Activated T-cell treated with anti-CD3 and anti-CD28 coated beads, Interleukin-2, amount 50 U/mL, for 72 hours (primary cell): ENCODE results near the gene TMEM145. TPM values are rescaled to one million over a fixed set of nuclear protein-coding genes. Genes with fewer than 3 reads are reported as not detected.

Experiments used
- ATAC-seq, 2 donors: fragments of 150-1000 bp; cut with Tn5 transposase; replicated peaks in 1 of 2; 2 replicates each; pipeline ENCODE4 v1.10.0; 2021; ENCODE audit warnings: moderate library complexity in 2 of 2, mild to moderate bottlenecking in 1 of 2
- DNase-seq, 2 donors: peaks; one replicate each; pipeline ENCODE4 v3.0.0; 2021 to 2022; ENCODE audit warnings: mixed read lengths in 1 of 2
- H3K27ac Mint-ChIP-seq: one replicate; pipeline ENCODE4 v1.8.0; 2022; ENCODE audit warnings: mild to moderate bottlenecking, moderate library complexity, mixed read lengths
- H3K27me3 Mint-ChIP-seq: one replicate; pipeline ENCODE4 v1.8.0; 2022; ENCODE audit warnings: low read depth, mixed read lengths
- H3K36me3 Mint-ChIP-seq, 2 donors: one replicate each; pipeline ENCODE4 v1.8.0; 2022; ENCODE audit warnings: mixed read lengths in 2 of 2, mild to moderate bottlenecking in 1 of 2; ENCODE audit not compliant: insufficient read depth in 2 of 2
- H3K4me1 Mint-ChIP-seq: one replicate; pipeline ENCODE4 v1.8.0; 2022; ENCODE audit warnings: low read depth, mixed read lengths
- H3K4me3 Mint-ChIP-seq, 2 donors: one replicate each; pipeline ENCODE4 v1.8.0; 2022; ENCODE audit warnings: mild to moderate bottlenecking in 2 of 2, mixed read lengths in 2 of 2, moderate library complexity in 2 of 2
- H3K9me3 Mint-ChIP-seq, 2 donors: one replicate each; pipeline ENCODE4 v1.8.0; 2022; ENCODE audit warnings: mixed read lengths in 2 of 2
- total RNA-seq, 2 donors: library from RNA; stranded (reverse); gene quantifications; one replicate each; pipeline ENCODE4 v1.2.3, GENCODE V29; 2022

The TMEM145 gene
- total RNA-seq, 2 donors from 2014 or later, result 0.67 to 1.6 TPM

DNA sequence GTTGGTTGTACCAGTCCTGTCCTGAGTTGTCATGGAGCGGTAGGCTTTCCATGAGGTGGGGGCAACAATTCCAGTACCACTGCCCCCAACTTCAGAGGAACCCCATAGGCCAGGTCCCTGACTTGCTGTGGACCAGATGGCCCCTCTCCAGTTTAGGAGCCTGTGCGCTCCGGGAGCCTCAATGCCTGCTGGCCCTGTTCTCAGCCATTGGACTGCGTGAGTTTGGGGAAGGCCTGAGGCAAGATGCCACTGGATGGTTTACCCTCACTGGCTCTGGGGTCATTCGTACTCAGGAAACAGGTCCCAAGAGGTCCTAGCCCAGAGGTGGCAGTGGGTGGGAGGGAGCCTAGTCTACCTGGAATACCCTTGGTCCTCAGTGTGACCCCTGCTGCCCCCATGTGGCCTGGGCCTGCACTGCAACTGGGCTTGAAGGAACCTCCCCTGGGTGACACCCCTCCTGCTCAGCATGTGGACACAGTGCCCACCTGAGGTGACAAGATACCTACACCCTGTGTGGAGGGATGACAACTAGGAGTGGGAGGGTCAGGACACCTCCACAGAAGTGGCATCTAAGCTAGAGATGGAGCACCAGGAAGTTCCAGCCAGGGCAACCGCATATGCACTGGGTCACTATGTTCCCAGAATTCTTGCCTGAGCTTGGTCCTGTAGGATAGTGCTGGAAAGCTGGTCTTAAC is 17.1 kb upstream of the TMEM145 start:
- H3K27me3 Mint-ChIP-seq, result no peaks in the 10 kb centered on the region
- peak; percentile 74 to 81 for ATAC-seq
- peaks cover 13% of the 10 kb centered on the region for H3K4me1 Mint-ChIP-seq
- no peak overlapping the region for H3K4me3 Mint-ChIP-seq
- no peak overlapping the region for H3K27ac Mint-ChIP-seq
- DNase-seq, result peak; percentile 89 to 92
- no peaks in the 10 kb centered on the region for H3K9me3 Mint-ChIP-seq
- H3K36me3 Mint-ChIP-seq, result peaks cover 5 to 8% of the 10 kb centered on the region in 2 donors

DNA sequence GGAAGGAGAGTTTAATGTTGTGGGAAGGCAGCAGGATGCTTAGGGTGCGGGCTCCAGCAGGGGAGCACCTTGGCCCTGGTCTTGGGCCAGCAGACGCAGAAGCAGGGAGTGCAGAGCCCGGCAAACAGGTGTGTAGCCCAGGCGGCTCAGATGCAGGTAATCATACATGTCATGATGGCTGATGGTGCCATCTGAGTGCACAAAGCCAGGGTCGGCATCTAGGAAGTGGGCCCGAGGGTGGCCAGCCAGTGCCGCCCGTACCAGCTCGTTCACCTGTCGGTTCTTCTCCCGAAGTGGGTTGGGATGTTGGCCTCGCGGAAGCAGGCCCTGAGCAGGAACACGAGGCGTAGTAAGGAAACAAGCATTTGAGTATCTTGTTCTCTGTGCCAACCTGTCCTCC is 16.1 kb upstream of the TMEM145 start:
- no peak overlapping the region for H3K4me3 Mint-ChIP-seq
- H3K9me3 Mint-ChIP-seq, result no peaks in the 10 kb centered on the region
- no peaks in the 10 kb centered on the region for H3K27me3 Mint-ChIP-seq
- no peak for DNase-seq
- peaks cover 2 to 6% of the 10 kb centered on the region in 2 donors for H3K36me3 Mint-ChIP-seq
- no peak for ATAC-seq
- no peak overlapping the region for H3K27ac Mint-ChIP-seq
- peaks cover 15% of the 10 kb centered on the region for H3K4me1 Mint-ChIP-seq

DNA sequence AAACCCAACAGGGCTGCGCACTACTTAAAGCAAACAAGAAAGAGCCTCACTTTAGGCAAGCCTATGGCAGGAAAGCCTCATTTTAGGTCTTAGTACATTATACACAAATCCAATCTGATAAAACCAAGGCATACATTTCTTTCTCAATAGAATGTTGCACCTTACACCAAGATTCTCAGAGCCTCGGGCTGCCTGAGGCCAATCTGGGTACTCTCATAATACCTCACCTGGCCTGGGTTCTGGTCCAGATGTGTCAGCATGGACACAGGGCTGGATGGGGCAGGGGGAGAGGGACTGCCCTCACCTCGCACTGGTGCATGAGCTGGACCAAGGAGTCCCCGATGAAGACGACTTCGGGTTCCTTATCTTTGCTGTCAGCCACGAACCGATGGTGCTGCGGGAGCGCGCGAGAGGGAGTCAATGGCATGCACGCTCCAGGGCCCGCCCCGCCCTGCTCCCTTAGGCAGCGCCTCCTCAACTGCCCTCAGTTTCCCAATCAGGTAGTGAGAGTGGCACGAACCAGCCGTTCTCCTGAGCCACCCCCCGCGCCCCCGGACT is 11.4 kb upstream of the TMEM145 start, which contains the start of gene PRR19:
TSS of gene PRR19 (plus strand) at position 487 of the 558 bp plus-strand sequence. CDS start 7,453 bp downstream, outside the sequence.
- Mint-ChIP-seq H3K4me3 (peak within 1 kb of the TSS; percentile 92 to 96), H3K36me3 (peaks cover 0 to 2% of the 10 kb centered on the region in 2 donors), H3K9me3 (no peaks in the 10 kb centered on the region), H3K27ac (peak within 1 kb of the TSS; percentile 51), H3K27me3 (no peaks in the 10 kb centered on the region), H3K4me1 (peaks cover 26% of the 10 kb centered on the region)
- peak; percentile 22 to 23 for ATAC-seq
- peak in 1 of 2 donors; percentile 25 for DNase-seq

DNA sequence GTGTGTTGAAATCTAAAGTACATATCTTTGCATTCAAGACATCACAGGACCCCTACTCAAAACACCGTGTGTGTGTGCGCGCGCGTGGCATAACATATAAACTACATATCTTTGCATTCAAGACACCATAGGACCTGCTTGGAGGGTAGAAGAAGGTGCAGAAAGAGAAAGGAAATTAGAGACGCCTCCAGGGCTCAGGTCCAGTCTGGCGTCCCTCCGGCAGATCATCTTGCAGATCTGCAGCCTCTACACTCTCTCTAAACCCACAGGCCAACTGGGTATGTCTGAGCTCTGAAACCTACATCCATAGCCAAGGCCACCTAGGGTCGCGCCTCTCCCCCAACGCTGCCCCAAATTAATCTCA is 10.0 kb upstream of the TMEM145 start:
- Mint-ChIP-seq H3K36me3 (no peaks in the 10 kb centered on the region), H3K27ac (peak overlapping the region; percentile 10), H3K4me3 (peak overlapping the region; percentile 92 to 96), H3K4me1 (peaks cover 24% of the 10 kb centered on the region), H3K27me3 (no peaks in the 10 kb centered on the region), H3K9me3 (no peaks in the 10 kb centered on the region)
- ATAC-seq, result peak; percentile 1 to 2
- DNase-seq, result no peak

DNA sequence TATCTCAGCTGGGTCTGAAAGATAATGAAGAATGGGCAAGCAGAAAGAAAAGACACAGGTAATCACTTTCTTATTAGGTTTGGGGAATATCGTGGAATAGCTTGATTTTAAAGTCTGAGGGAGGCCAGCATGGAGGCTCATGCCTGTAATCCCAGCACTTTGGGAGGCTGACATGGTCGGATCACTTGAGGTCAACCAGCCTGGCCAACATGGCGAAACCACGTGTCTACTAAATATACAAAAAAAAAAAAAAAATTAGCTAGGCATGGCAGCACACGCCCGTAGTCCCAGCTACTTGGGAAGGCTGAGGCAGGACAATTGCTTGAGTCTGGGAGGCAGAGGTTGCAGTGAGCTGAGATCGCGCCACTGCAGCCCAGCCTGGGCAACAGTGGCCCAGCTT is 9.2 kb upstream of the TMEM145 start:
- Mint-ChIP-seq H3K36me3 (no peaks in the 10 kb centered on the region), H3K4me3 (peak overlapping the region in 1 of 2 donors; percentile 96), H3K27me3 (no peaks in the 10 kb centered on the region), H3K4me1 (peaks cover 24% of the 10 kb centered on the region), H3K27ac (peak overlapping the region; percentile 10), H3K9me3 (no peaks in the 10 kb centered on the region)
- DNase-seq, result no peak
- no peak for ATAC-seq

DNA sequence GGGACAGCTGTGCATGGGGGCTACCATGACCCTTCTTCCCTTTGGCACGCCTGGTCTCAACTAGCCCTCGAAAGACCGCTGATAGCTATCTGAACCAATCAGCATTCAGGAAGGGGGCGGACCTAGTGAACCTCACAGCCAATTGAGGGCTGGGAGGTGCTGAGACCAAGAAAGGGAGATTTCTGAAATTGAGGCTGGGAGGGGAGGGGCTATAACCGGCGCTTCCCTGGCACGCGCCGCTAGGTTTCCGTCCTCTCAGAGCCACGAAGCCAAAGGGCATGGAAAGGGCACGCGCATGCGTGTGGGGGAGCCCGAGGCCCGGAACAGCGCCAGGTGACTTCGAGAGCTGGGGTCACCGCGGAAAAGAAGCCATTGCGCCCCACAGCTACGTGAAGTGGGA is 6.5 kb upstream of the TMEM145 start:
- Mint-ChIP-seq H3K4me3 (no peak overlapping the region), H3K27ac (no peak overlapping the region), H3K36me3 (no peaks in the 10 kb centered on the region), H3K9me3 (no peaks in the 10 kb centered on the region), H3K27me3 (peaks cover 9% of the 10 kb centered on the region), H3K4me1 (peaks cover 16% of the 10 kb centered on the region)
- DNase-seq (no peak), ATAC-seq (no peak)

DNA sequence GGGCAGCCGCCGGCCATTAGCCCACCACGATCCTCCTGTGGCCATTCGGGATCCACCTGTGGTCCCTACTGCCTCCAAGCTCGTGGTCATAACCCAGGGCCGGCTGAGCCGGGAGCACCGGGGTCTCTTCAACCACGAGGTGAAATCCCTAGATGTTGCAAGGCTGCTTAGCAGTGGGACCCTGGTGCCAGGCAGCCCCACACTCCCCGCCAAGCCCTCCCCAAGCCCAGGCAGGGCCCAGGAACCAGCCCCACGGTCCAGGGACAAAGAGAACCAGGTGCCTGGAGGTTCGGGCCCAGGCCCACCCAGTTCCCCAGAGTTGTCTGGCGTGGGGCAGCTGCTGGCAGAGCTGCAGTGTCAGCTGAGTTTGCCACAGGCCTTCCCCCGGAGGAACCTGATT is 3.4 kb upstream of the TMEM145 start:
- peaks cover 36% of the 10 kb centered on the region for H3K27me3 Mint-ChIP-seq
- ATAC-seq (no peak), DNase-seq (no peak)
- H3K4me1 Mint-ChIP-seq, result peaks cover 15% of the 10 kb centered on the region
- peaks cover 0 to 1% of the 10 kb centered on the region in 2 donors for H3K36me3 Mint-ChIP-seq
- no peak overlapping the region for H3K27ac Mint-ChIP-seq
- no peaks in the 10 kb centered on the region for H3K9me3 Mint-ChIP-seq
- no peak overlapping the region for H3K4me3 Mint-ChIP-seq

DNA sequence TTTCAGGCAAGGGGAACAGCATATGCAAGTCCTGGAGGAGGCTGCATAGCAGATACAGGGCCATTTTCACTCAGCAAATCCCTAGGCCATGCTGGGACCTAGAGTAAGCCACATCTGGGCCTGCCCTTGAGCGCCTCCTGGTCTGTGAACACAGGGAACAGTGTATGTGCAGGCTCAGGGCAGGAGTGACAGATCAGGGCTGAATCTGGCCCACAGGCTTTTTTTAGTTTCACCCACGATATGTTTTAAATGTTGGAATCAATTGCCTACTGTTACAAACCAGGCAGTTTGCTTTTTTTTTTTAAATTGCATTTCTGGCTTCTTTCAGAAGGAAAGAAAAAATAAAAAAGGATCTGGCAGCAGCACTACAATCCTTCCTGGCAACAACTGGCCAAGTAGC is 1.5 kb upstream of the TMEM145 start:
- H3K27ac Mint-ChIP-seq, result no peak overlapping the region
- peaks cover 16% of the 10 kb centered on the region for H3K4me1 Mint-ChIP-seq
- peak overlapping the region in 1 of 2 donors; percentile 30 for H3K4me3 Mint-ChIP-seq
- peaks cover 0 to 1% of the 10 kb centered on the region in 2 donors for H3K36me3 Mint-ChIP-seq
- no peak for ATAC-seq
- H3K27me3 Mint-ChIP-seq, result peaks cover 45% of the 10 kb centered on the region
- no peak for DNase-seq
- no peaks in the 10 kb centered on the region for H3K9me3 Mint-ChIP-seq

DNA sequence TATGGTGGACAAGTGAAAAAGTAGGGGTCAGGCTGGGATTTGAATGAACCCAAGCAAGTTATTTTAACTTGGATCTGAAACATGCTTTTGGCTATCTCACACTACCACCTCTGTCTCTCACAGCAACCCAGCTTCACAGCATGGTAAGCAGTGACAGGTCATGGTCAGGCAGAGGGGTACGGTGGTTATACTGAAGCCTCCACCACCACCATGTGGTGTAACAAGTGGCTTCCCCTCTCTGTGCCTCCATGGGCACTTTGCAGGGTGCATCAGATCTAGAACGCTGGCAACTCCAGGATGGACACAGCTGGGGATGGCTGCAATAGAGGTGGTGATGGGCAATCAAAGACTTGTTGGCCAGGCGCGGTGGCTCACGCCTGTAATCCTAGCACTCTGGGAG is 739 bp upstream of the TMEM145 start:
- no peak for ATAC-seq
- H3K4me1 Mint-ChIP-seq, result peaks cover 22% of the 10 kb centered on the region
- no peak overlapping the region for H3K27ac Mint-ChIP-seq
- DNase-seq, result no peak
- peak overlapping the region; percentile 86 to 87 for H3K4me3 Mint-ChIP-seq
- peaks cover 51% of the 10 kb centered on the region for H3K27me3 Mint-ChIP-seq
- no peaks in the 10 kb centered on the region for H3K9me3 Mint-ChIP-seq
- peaks cover 0 to 1% of the 10 kb centered on the region in 2 donors for H3K36me3 Mint-ChIP-seq

DNA sequence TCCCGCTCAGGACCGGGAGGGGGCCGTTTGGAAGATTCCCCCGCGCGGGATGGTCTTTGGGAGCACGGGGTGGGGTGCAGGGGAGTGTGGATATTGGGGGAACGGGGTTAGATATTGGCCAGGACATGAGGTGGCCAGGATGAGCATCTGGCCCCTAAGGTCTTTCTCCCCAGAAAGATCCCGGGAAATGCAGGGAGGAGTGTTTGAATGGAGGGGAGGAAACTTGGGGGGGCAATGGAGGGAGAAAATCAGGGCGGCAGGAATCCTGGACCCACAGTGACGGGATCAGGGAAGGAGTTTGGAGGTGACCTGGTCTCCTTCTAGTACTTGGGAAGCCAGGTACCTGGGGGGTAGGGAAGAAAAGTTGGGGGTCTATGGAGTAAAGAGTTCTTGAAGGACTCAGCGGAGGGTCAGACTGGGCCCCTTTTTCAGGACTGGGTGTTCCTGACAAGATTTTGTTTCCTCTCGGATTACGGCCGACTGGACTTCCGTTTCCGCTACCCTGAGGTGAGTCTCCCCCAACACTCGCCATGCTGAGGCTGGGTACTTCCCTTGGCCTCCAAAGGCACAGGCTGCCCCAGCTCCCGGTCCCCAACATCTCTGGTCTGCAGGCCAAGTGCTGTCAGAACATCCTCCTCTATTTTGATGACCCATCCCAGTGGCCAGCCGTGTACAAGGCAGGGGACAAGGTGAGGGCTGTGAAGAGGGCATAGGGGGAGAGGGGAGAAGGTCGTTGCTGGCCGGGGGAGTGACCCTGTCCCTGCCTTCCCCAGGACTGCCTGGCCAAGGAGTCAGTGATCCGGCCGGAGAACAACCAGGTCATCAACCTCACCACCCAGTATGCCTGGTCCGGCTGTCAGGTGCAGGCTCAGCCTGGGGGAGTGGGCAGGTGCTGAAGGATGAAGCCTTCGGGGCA is 989 bp downstream of the TMEM145 start:
- Mint-ChIP-seq H3K9me3 (no peaks in the 10 kb centered on the region), H3K27ac (no peak overlapping the region), H3K36me3 (peaks cover 0 to 1% of the 10 kb centered on the region in 2 donors), H3K27me3 (peaks cover 51% of the 10 kb centered on the region), H3K4me1 (peaks cover 22% of the 10 kb centered on the region), H3K4me3 (peak overlapping the region; percentile 64 to 87)
- DNase-seq (no peak), ATAC-seq (no peak)

DNA sequence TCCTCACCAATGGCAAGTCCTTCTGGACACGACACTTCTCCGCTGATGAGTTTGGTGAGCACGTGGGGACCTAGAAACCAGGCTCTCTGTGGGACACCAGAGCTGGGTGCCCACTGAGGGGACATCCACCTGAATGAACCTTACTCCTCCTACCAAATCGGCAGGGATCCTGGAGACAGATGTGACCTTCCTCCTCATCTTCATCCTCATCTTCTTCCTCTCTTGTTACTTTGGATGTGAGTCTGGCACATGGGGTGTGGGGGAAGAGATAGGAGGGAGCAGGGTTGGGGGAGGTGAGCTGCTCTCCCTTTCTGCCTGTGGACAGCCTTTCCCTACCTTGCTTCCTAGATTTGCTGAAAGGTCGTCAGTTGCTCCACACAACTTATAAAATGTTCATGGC is 1.9 kb downstream of the TMEM145 start:
- H3K4me1 Mint-ChIP-seq, result peaks cover 22% of the 10 kb centered on the region
- no peak overlapping the region for H3K27ac Mint-ChIP-seq

DNA sequence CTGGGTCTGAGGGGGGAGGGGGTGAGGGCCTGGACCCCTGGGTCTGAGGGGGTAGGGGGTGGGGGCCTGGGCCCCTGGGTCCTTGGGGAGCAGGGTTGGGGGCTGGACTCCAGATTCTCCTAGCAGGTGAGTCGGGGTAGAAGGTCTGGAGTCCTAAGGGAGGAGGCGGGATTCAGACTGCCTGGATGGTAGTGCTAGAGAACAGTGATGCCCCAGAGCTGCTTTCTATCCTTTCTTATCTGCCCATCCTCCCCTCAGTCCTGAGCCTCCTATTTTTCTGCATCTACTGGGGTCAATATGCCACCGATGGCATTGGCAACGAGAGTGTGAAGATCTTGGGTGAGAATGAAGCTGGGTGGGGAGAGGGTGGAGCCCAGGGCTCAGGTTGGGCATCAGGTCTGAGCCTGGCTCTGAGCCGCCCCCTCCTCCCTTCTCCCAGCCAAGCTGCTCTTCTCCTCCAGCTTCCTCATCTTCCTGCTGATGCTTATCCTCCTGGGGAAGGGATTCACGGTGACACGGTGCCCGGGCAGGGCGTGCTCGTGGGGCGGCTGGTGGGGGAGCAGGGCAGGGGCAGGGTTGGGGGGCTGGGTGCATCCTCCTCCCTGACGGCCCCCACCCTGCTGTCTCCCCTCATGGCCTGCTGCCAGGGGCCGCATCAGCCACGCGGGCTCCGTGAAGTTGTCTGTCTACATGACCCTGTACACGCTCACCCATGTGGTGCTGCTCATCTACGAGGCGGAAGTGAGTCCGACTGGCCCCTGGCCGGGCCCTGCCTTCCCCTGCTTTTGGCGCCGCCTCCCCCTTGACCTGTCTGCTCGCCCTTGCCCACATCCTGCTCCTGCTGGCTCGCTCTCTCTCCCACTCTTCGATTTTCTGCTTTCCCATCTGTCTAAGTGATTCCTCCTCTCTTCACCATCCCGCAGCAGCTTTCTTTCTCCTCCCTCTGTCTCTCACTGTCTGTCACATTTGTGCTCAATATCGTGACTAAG is 3.4 kb downstream of the TMEM145 start:
- H3K27me3 Mint-ChIP-seq, result peaks cover 43% of the 10 kb centered on the region
- H3K4me1 Mint-ChIP-seq, result peaks cover 22% of the 10 kb centered on the region
- DNase-seq, result no peak
- peak overlapping the region; percentile 30 to 31 for H3K4me3 Mint-ChIP-seq
- H3K27ac Mint-ChIP-seq, result no peak overlapping the region
- no peaks in the 10 kb centered on the region for H3K9me3 Mint-ChIP-seq
- peak in 1 of 2 donors; percentile 36 for ATAC-seq
- H3K36me3 Mint-ChIP-seq, result peaks cover 0 to 1% of the 10 kb centered on the region in 2 donors

More for the DNA sequence above, 1.9 kb downstream of the TMEM145 start:
- DNase-seq (no peak), ATAC-seq (no peak)
- no peaks in the 10 kb centered on the region for H3K9me3 Mint-ChIP-seq
- peaks cover 51% of the 10 kb centered on the region for H3K27me3 Mint-ChIP-seq
- peaks cover 0 to 1% of the 10 kb centered on the region in 2 donors for H3K36me3 Mint-ChIP-seq
- H3K4me3 Mint-ChIP-seq, result peak overlapping the region in 1 of 2 donors; percentile 27
